Neural cell (in vitro differentiated cells): ENCODE results near the gene KCNA2.

Source experiments
- EP300 ChIP-seq: fragments of 450-650 bp; conservative IDR thresholded peaks from 2 replicates; pipeline ENCODE4 v1.6.1; 2014; ENCODE audit warnings: antibody characterized with exemption, mild to moderate bottlenecking, moderate library complexity; ENCODE audit not compliant: poor library complexity, severe bottlenecking
- EZH2 ChIP-seq: fragments of 200-600, 300-800 bp; shearing (Covaris generic), sonication (generic); IDR thresholded peaks from 2 replicates; pipeline ENCODE4 v1.6.1; 2014; ENCODE audit warnings: antibody characterized with exemption, low read length, borderline replicate concordance, mild to moderate bottlenecking; ENCODE audit not compliant: insufficient read depth, poor library complexity, severe bottlenecking
- MXI1 ChIP-seq: fragments of 450-650 bp; conservative IDR thresholded peaks from 2 replicates; pipeline ENCODE4 v1.6.1; 2014; ENCODE audit warnings: antibody characterized with exemption, mild to moderate bottlenecking; ENCODE audit not compliant: poor library complexity, severe bottlenecking
- RAD21 ChIP-seq: fragments of 450-650 bp; conservative IDR thresholded peaks from 2 replicates; pipeline ENCODE4 v1.6.1; 2014; ENCODE audit warnings: antibody characterized with exemption, mild to moderate bottlenecking, moderate library complexity
- TF ChIP-seq, protein P1 (sequence below): fragments of 450-650 bp; IDR thresholded peaks from 2 replicates; pipeline ENCODE4 v1.5.1; 2014; ENCODE audit warnings: antibody characterized with exemption, mild to moderate bottlenecking, moderate library complexity; ENCODE audit not compliant: poor library complexity, severe bottlenecking

DNA sequence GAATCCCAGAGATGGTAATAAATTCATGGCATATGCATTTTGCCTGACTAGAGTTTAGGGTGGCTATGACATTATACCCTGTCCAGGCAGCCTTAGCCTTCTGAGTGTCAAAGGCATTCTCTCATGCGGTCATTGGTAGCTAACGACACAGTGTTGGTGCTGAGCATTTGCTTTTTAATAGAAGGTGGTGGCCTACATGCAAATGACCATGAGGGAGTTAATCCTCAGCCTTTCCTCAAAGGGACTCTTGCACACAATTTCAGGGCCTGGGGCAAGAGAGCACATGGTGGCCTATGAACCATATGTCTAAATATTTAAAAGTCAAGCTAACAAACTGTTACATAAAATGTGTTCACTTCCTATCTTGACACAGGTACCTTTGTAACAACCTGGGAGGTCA is 56.3 kb downstream of the KCNA2 start:
- TF ChIP-seq, protein P1, sequence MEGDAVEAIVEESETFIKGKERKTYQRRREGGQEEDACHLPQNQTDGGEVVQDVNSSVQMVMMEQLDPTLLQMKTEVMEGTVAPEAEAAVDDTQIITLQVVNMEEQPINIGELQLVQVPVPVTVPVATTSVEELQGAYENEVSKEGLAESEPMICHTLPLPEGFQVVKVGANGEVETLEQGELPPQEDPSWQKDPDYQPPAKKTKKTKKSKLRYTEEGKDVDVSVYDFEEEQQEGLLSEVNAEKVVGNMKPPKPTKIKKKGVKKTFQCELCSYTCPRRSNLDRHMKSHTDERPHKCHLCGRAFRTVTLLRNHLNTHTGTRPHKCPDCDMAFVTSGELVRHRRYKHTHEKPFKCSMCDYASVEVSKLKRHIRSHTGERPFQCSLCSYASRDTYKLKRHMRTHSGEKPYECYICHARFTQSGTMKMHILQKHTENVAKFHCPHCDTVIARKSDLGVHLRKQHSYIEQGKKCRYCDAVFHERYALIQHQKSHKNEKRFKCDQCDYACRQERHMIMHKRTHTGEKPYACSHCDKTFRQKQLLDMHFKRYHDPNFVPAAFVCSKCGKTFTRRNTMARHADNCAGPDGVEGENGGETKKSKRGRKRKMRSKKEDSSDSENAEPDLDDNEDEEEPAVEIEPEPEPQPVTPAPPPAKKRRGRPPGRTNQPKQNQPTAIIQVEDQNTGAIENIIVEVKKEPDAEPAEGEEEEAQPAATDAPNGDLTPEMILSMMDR, result no peak
- TF ChIP-seq EZH2 (no peak), MXI1 (no peak), RAD21 (no peak), EP300 (no peak)
